Liver (tissue), 9 donors: ENCODE measurements around the gene THADA. TPM values are rescaled to one million over a fixed set of nuclear protein-coding genes. Genes with fewer than 3 reads are reported as not detected.

ENCODE experiments used
- DNase-seq: peaks from one replicate; pipeline ENCODE4 v3.0.0-alpha.2; 2017; ENCODE audit warnings: low spot score
- H3K27ac ChIP-seq, 2 donors: one replicate each; pipeline ENCODE4 v1.7.0; 2013; ENCODE audit warnings: inconsistent platforms in 2 of 2, low read length in 2 of 2, control low read depth in 1 of 2, low read depth in 1 of 2, mild to moderate bottlenecking in 1 of 2
- H3K27me3 ChIP-seq, 4 donors: one replicate each; pipeline versions ENCODE4 v1.6.1 to v1.7.0; 2013; ENCODE audit warnings: low read length in 3 of 4, inconsistent platforms in 1 of 4, mild to moderate bottlenecking in 1 of 4, moderate library complexity in 1 of 4; ENCODE audit not compliant: control insufficient read depth in 4 of 4, insufficient read depth in 4 of 4
- H3K36me3 ChIP-seq, 4 donors: one replicate each; pipeline versions ENCODE4 v1.6.1 to v1.7.0; 2013; ENCODE audit warnings: low read length in 3 of 4, mild to moderate bottlenecking in 3 of 4, low read depth in 1 of 4, moderate library complexity in 1 of 4; ENCODE audit not compliant: control insufficient read depth in 4 of 4, insufficient read depth in 3 of 4
- H3K4me1 ChIP-seq, 4 donors: one replicate each; pipeline versions ENCODE4 v1.6.1 to v1.7.0; 2013; ENCODE audit warnings: low read length in 3 of 4, mild to moderate bottlenecking in 3 of 4, moderate library complexity in 1 of 4; ENCODE audit not compliant: control insufficient read depth in 4 of 4, insufficient read depth in 4 of 4
- H3K4me3 ChIP-seq, 3 donors: one replicate each; pipeline versions ENCODE4 v1.6.1 to v1.7.0; 2013; ENCODE audit warnings: low read length in 3 of 3, control low read depth in 1 of 3, low read depth in 1 of 3, mild to moderate bottlenecking in 1 of 3
- H3K9ac ChIP-seq, 2 donors: one replicate each; pipeline ENCODE4 v1.7.0; 2013; ENCODE audit warnings: low read length in 2 of 2, mild to moderate bottlenecking in 2 of 2, moderate library complexity in 2 of 2, control low read depth in 1 of 2, low read depth in 1 of 2
- H3K9me3 ChIP-seq, 4 donors: one replicate each; pipeline versions ENCODE4 v1.6.1 to v1.7.0; 2013; ENCODE audit warnings: low read length in 3 of 4; ENCODE audit not compliant: control insufficient read depth in 4 of 4
- ATF3 ChIP-seq: IDR thresholded peaks from 2 replicates; pipeline ENCODE4 v1.6.1; 2016; ENCODE audit warnings: antibody characterized with exemption
- EGR1 ChIP-seq, 2 donors: IDR thresholded peaks; 2 replicates each; pipeline ENCODE4 v1.6.1; 2016 to 2018; ENCODE audit warnings: antibody characterized with exemption in 2 of 2, low read depth in 2 of 2
- FOXA1 ChIP-seq: IDR thresholded peaks from 2 replicates; pipeline ENCODE4 v1.6.1; 2016; ENCODE audit warnings: antibody characterized with exemption
- FOXA2 ChIP-seq: IDR thresholded peaks from 2 replicates; pipeline ENCODE4 v1.6.1; 2016; ENCODE audit warnings: antibody characterized with exemption
- GABPA ChIP-seq, 2 donors: IDR thresholded peaks in 1 of 2; conservative IDR thresholded peaks in 1 of 2; 2 replicates each; pipeline ENCODE4 v1.6.1; 2016; ENCODE audit warnings: antibody characterized with exemption in 2 of 2, mild to moderate bottlenecking in 1 of 2, moderate library complexity in 1 of 2
- HNF4A ChIP-seq, 2 donors: conservative IDR thresholded peaks; 2 replicates each; pipeline ENCODE4 v1.6.1; 2016; ENCODE audit warnings: antibody characterized with exemption in 2 of 2, mild to moderate bottlenecking in 2 of 2
- HNF4G ChIP-seq: IDR thresholded peaks from 2 replicates; pipeline ENCODE4 v1.6.1; 2016; ENCODE audit warnings: antibody characterized with exemption
- JUND ChIP-seq, 2 donors: IDR thresholded peaks; 2 replicates each; pipeline ENCODE4 v1.6.1; 2016; ENCODE audit warnings: antibody characterized with exemption in 2 of 2
- NR2F2 ChIP-seq: IDR thresholded peaks from 2 replicates; pipeline ENCODE4 v1.6.1; 2016; ENCODE audit warnings: antibody characterized with exemption
- RAD21 ChIP-seq, 2 donors: IDR thresholded peaks; 2 replicates each; pipeline ENCODE4 v1.6.1; 2016; ENCODE audit warnings: antibody characterized with exemption in 2 of 2, mild to moderate bottlenecking in 2 of 2
- REST ChIP-seq: IDR thresholded peaks from 2 replicates; pipeline ENCODE4 v1.6.1; 2016; ENCODE audit warnings: antibody characterized with exemption, mild to moderate bottlenecking
- RXRA ChIP-seq, 2 donors: IDR thresholded peaks; 2 replicates each; pipeline ENCODE4 v1.6.1; 2017 to 2018; ENCODE audit warnings: antibody characterized with exemption in 2 of 2, mild to moderate bottlenecking in 1 of 2
- SP1 ChIP-seq: IDR thresholded peaks from 2 replicates; pipeline ENCODE4 v1.6.1; 2018; ENCODE audit warnings: antibody characterized with exemption, mild to moderate bottlenecking
- YY1 ChIP-seq: IDR thresholded peaks from 2 replicates; pipeline ENCODE4 v1.6.1; 2016; ENCODE audit warnings: antibody characterized with exemption, mild to moderate bottlenecking
- ZBTB33 ChIP-seq: IDR thresholded peaks from 2 replicates; pipeline ENCODE4 v1.6.1; 2016; ENCODE audit warnings: antibody characterized with exemption
- WGBS: extraction: QIAGEN DNeasy Blood & Tissue Kit; methylation state at CpG from one replicate; pipeline ENCODE4 v1.1.7; 2013; 5-methylcytosine and 5-hydroxymethylcytosine counted together
- polyA plus RNA-seq, 2 donors: library from polyadenylated mRNA; stranded (reverse) in 1 of 2; unstranded in 1 of 2; fragments of 200-250 nt in 1 of 2; fragments of >200 nt in 1 of 2; fragmentation: Nextera tagmentation in 1 of 2; extraction: Ambion mirVana in 1 of 2; gene quantifications; one replicate each; pipeline versions ENCODE4 v1.2.1 to v1.2.3, GENCODE V29; 2013 to 2015
- total RNA-seq, 2 donors: library from RNA; depleted of rRNA; stranded (reverse); fragments of >200 nt; gene quantifications; one replicate each; pipeline ENCODE4 v1.2.3, GENCODE V29; 2014
- TF ChIP-seq, protein P1 (sequence below): fragments of 150-350 bp; IDR thresholded peaks from 2 replicates; pipeline ENCODE4 v1.5.1; 2017; ENCODE audit warnings: improper control_type of control experiment, low read depth, low read length; ENCODE audit not compliant: missing input control
- TF ChIP-seq, protein P2 (sequence below): IDR thresholded peaks from 2 replicates; pipeline ENCODE4 v1.6.1; 2016; ENCODE audit warnings: antibody characterized with exemption
- donor health status: healthy.
- donor health status: healthy.
- donor health status: healthy.
- donor health status: healthy.
- donor health status: healthy.

THADA gene
- total and polyA plus RNA-seq, 4 donors: 12.0 to 37.2 (median 22.3) TPM

GRCh38 chr2:43197588-43197896 lies 398.3 kb downstream of the THADA start:
- H3K9me3 ChIP-seq: no peaks in the 10 kb centered on the region
- H3K4me3 ChIP-seq: no peak overlapping the region
- DNase-seq: no peak
- H3K4me1 ChIP-seq: peaks cover 4 to 27% (median 21%) of the 10 kb centered on the region in 4 donors
- H3K27ac ChIP-seq: no peak overlapping the region
- H3K36me3 ChIP-seq: no peaks in the 10 kb centered on the region
- no peaks in the 10 kb centered on the region for H3K27me3 ChIP-seq
- TF ChIP-seq, protein P1, sequence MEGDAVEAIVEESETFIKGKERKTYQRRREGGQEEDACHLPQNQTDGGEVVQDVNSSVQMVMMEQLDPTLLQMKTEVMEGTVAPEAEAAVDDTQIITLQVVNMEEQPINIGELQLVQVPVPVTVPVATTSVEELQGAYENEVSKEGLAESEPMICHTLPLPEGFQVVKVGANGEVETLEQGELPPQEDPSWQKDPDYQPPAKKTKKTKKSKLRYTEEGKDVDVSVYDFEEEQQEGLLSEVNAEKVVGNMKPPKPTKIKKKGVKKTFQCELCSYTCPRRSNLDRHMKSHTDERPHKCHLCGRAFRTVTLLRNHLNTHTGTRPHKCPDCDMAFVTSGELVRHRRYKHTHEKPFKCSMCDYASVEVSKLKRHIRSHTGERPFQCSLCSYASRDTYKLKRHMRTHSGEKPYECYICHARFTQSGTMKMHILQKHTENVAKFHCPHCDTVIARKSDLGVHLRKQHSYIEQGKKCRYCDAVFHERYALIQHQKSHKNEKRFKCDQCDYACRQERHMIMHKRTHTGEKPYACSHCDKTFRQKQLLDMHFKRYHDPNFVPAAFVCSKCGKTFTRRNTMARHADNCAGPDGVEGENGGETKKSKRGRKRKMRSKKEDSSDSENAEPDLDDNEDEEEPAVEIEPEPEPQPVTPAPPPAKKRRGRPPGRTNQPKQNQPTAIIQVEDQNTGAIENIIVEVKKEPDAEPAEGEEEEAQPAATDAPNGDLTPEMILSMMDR: no peak
- TF ChIP-seq GABPA (IDR thresholded peaks at IDR 0.05 in 1 of 2, conservative IDR thresholded peaks at IDR 0.05 in 1 of 2): no peak
- TF ChIP-seq HNF4G: no peak
- no peak for TF ChIP-seq JUND (IDR thresholded peaks at IDR 0.05)
- TF ChIP-seq NR2F2: no peak
- no peak for TF ChIP-seq FOXA1
- no peak for TF ChIP-seq HNF4A (conservative IDR thresholded peaks at IDR 0.05)
- TF ChIP-seq FOXA2: no peak
- TF ChIP-seq, protein P2, sequence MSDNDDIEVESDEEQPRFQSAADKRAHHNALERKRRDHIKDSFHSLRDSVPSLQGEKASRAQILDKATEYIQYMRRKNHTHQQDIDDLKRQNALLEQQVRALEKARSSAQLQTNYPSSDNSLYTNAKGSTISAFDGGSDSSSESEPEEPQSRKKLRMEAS: no peak
- no peak for TF ChIP-seq ATF3
- no peak for TF ChIP-seq ZBTB33
- no peak for TF ChIP-seq EGR1 (IDR thresholded peaks at IDR 0.05; ENCODE audit: low read depth in 2 of 2)
- TF ChIP-seq RAD21 (IDR thresholded peaks at IDR 0.05): no peak
- no peak for TF ChIP-seq RXRA (IDR thresholded peaks at IDR 0.05)
- TF ChIP-seq REST: no peak
- TF ChIP-seq SP1: no peak
- TF ChIP-seq YY1: no peak
- WGBS: 93% methylated on average over 5 of the region's 5 CpGs
- H3K9ac ChIP-seq: no peak overlapping the region
